HG02938 (cell line): Measurements from ENCODE around the gene ZNF337.
"Not testable (repeated sequence)": the region's sequence is repeated elsewhere in the genome, so short reads cannot be mapped to it uniquely, and the experiment has no call there.

Experiments
- ATAC-seq: cut with Tn5 transposase; IDR thresholded peaks from one replicate; pipeline ENCODE4 v1.9.1; 2021; ENCODE audit warnings: mild to moderate bottlenecking, moderate library complexity; ENCODE audit not compliant: unreplicated experiment

ZNF337 gene

GRCh38 chr20:25695532-25696370 is 902 bp downstream of the ZNF337 start:
- peak; percentile 1 for ATAC-seq

- ATAC-seq = peak; percentile 24
These were observed 4.2 kb downstream of the ZNF337 start for GRCh38 chr20:25692499-25692898.

- ATAC-seq = no peak
These were observed 6.2 kb downstream of the ZNF337 start for GRCh38 chr20:25690427-25690826.

GRCh38 chr20:25686081-25687067 is 10.3 kb downstream of the ZNF337 start:
- ATAC-seq = peak; percentile 31

GRCh38 chr20:25685276-25686080 is 11.2 kb downstream of the ZNF337 start:
- ATAC-seq = peak; percentile 80

- not testable (repeated sequence) for ATAC-seq
These were observed 12.8 kb downstream of the ZNF337 start for GRCh38 chr20:25683826-25684225.

- no peak for ATAC-seq
These were observed 13.6 kb downstream of the ZNF337 start for GRCh38 chr20:25683050-25683449.

- peak; percentile 62 for ATAC-seq
These were observed 20.4 kb downstream of the ZNF337 start for GRCh38 chr20:25676164-25676809.

GRCh38 chr20:25675161-25675560 is 21.5 kb downstream of the ZNF337 start:
- ATAC-seq = no peak

GRCh38 chr20:25672659-25673235 is 23.9 kb downstream of the ZNF337 start:
- no peak for ATAC-seq

GRCh38 chr20:25669826-25670422 is 26.7 kb downstream of the ZNF337 start:
- ATAC-seq = no peak

GRCh38 chr20:25668446-25668845 is 28.2 kb downstream of the ZNF337 start:
- ATAC-seq = no peak

GRCh38 chr20:25659999-25660398 is 36.7 kb downstream of the ZNF337 start:
- ATAC-seq = no peak

GRCh38 chr20:25654487-25654886 is 42.2 kb downstream of the ZNF337 start:
- ATAC-seq = no peak

GRCh38 chr20:25652866-25653265 is 43.8 kb downstream of the ZNF337 start:
- not testable (repeated sequence) for ATAC-seq

GRCh38 chr20:25644814-25645213 is 51.8 kb downstream of the ZNF337 start:
- ATAC-seq = no peak

- ATAC-seq = no peak
These were observed 52.9 kb downstream of the ZNF337 start for GRCh38 chr20:25643716-25644115.

- no peak for ATAC-seq
These were observed 59.4 kb downstream of the ZNF337 start for GRCh38 chr20:25637247-25637646.
